Lung microvascular endothelial cell (primary cell): Measurements from ENCODE around the gene MIA2. TPM values are rescaled to one million over a fixed set of nuclear protein-coding genes. Genes with fewer than 3 reads are reported as not detected.

Experiments
- DNase-seq, 2 donors: peaks; one replicate each; pipeline versions ENCODE4 v3.0.0 to v3.0.0-alpha.2; 2010; ENCODE audit warnings: low read depth in 2 of 2
- total RNA-seq: library from RNA; depleted of rRNA; stranded (reverse); fragments of >200 nt; gene quantifications from 2 replicates; pipeline ENCODE4 v1.2.1, GENCODE V29; 2014

MIA2 gene
- total RNA-seq, 1 donor from 2014 or later = 17.3 TPM

DNA sequence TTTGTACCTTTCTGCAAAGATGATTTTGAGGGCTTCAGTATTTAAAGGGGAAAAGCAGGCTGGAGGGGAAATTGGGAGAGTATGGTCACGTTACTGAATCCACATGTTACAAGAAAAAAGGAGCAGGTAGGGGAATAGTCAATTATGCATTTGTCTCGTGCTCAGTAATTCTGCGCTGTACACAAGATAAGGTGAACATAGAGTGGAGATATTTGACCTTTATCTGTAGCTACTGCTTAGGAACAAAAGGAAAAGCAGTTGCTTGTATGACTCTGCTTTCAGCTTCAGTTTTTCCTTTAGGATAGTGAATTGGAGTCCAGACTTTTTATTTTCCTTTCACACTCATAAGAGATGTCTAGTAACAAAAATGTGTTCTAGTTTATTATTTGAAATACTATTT lies 148.7 kb downstream of the MIA2 start:
- no peak for DNase-seq

DNA sequence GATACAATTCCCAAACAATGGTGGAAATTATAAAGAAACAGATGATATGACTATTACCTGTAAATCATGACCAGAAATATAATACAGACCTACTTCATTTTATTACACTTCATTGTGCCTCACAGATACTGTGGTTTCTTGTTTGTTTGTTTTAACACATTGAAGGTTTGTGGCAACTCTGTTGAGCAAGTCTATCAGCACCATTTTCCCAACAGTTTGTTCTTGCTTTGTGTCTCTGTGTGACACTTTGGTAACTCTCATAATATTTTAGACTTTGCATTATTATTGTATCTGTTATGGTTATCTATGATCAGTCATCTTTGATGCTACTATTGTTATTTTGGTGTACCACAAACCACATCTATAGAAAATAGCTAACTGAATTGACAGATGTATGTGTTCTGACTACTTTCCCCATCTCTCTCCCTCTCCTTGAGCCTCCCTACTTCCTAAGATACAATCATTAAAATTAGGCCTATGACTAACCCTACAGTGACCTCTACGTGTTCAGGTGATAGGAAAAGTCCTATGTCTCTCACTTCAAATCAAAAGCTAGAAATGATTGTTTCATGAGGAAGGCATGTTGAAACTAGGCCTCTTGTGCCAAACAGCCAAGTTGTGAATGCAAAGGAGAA lies 149.4 kb downstream of the MIA2 start:
- no peak for DNase-seq

DNA sequence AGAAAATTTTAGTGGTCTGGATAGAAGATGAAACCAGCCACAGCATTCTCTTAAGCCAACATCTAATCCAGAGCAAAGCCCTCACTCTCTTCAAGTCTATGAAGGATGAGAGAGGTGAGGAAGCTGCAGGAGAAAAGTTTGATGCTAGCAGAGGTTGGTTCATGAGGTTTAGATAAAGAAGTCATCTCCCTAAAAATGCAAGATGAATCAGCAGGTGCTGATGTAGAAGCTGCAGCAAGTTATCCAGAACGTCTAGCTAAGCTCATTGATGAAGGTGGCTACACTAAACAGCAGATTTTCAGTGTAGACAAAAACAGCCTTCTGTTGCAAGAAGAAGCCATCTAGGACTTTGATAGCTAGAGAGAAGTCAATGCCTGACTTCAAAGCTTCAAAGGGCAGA lies 150.0 kb downstream of the MIA2 start:
- DNase-seq = no peak

DNA sequence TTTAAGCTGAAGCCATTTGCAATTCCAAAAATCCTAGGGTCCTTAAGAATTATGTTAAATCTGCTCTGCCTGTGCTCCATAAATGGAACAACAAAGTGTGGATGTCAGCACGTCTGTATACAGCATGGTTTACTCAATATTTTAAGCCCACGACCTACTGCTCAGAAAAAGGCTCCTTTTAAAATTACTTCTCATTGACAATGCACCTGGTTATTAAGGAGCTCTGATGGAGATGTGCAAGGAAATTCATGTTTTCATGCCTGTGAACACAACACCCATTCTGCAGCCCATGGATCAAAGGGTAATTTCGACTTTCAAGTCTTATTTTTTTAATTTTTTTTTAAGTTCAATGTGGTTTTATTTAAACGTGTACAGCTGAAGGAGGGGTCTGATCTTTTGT lies 150.5 kb downstream of the MIA2 start:
- DNase-seq = no peak

DNA sequence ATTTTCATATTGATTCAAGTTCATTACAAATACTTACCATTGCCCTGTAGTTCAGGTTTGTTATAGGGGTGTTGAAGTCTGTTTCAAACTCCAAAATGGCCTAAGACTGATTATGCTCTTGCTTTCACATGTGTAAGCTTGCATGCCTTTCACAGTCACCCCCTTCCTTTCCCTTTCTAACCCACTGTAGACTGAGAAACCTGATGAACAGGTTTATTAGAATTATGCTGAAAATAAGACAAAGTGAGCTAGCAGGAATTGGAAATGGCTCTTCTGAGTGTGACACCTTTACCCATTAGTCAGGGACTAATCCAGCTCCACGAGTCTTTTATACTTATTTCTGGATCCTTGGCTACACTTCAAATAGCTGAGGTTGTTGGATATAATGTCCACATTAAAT lies 159.6 kb downstream of the MIA2 start:
- no peak for DNase-seq

DNA sequence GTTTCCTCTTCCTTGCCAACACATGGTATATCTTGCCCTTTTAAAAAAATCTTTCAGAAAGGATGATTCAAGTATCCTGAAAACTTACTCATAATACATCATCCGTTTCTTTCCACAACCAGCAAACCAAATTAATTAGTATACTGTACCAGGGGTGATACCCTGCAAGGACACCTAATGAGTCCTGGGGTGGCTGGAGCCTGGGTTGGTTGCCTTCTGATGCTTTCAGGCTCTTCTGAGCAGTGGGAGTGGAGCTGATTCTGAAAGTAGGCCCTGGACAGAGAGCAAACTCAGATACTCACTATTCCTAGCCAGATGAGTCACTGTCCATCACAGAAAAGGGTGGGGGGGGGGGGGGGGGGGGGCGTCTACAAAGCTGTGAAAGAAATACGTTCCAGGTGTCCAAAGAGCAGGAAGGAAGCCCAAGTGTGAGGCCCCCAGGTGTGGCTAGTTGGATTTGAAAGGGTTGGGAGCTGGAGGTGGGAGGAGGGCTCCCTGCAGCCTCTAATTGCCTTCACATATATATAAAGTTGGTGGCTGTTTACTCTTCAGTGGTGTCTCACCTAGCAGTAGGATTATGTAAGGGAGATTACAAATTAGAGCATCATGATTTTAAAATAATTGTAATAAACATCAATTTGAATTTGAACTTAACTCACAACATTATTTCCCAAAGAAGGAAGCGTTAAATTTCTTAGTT lies 162.0 kb downstream of the MIA2 start:
- peak; percentile 6 to 44 for DNase-seq

DNA sequence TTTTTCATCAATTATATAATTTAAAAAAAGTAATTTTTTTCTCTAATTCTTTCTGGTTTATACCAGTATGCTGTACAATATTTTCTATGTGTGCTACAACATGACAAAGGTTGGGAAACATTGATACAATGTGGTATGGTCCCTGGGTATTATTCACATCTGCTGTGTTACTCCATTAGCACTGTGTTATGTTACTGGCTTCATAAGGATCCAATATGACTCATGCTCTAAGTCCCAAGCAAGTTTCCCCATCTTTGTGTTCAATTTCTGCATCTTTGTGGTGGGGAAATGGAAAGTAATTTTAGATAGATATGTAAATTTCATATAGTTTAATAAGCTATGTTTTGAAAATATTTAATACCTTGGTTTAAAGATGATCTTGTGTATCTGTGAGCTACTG lies 162.7 kb downstream of the MIA2 start:
- DNase-seq = no peak

DNA sequence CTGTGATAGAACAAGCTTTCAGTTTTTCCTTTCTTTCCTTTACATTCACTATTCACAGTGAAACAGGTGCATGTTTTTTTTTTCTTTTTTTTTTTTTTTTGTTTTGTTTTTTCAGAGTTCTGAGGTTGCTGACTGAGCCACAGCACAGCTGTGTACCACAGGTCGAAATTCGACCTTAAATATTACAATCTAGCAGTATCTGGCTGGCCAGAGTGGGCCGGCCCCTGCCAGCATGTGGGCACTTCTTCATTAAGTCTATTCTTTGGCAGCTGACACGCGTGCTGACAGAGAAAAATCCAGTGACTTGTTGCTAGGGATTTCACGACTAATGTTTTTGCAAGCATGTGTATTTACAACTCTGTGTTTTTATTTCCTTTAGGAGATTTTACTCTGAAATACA lies 164.7 kb downstream of the MIA2 start:
- DNase-seq = no peak

DNA sequence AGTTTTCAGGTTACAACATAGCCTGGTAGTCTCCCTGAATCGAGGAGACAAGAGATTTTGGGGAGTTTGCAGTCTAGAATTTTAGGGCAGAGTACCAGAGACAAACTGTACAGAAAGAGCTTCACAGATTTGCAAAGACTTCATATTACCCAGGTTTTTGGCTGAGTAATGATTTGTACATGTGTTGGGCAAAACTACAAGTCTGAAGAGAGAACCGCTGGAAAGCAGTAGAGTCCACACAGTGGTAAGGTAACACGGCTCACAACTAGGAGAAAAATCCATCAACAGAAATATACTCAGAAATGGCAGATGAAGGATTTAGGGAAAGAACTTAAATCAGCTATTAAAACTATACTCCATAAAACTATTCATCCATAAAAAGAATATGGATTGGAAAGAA lies 172.8 kb downstream of the MIA2 start:
- no peak for DNase-seq

DNA sequence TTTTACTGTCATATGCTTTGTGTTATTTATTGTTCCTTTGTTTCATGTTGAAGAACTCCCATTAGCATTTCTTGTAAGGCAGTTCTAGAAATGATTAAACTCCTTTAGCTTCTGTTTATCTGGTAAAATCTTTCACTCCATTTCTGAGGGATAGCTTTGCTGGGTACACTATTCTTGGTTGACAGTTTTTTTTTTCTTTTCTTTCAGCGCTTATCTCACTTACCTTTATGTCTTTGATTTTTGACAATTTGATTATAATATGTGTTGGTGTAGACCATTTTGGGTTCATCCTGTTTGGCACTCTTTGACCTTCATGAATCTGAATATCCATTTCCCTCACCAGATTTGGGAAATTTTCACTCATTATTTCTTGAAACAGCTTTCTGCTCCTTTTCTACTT lies 182.4 kb downstream of the MIA2 start:
- no peak for DNase-seq

DNA sequence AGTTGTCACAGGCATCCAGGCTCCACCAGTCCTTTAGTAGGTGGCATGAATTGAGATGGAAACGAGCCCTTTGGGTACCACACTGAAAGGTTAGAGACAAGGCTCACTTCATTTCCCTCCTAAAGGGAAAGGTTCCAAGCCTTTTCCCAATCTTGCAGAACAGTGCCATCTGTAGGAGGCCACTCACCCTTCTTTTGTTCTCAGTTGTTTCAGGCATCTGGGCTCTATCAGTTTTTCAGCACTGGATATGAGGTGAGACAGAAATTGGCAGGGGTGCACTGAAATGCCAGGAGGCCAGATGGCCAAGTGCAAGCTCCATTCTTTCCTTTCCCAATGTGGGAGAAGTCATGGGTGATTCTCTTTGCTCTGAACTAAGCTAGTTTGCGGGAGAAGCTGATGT lies 183.3 kb downstream of the MIA2 start:
- DNase-seq = peak; percentile 13 to 20

DNA sequence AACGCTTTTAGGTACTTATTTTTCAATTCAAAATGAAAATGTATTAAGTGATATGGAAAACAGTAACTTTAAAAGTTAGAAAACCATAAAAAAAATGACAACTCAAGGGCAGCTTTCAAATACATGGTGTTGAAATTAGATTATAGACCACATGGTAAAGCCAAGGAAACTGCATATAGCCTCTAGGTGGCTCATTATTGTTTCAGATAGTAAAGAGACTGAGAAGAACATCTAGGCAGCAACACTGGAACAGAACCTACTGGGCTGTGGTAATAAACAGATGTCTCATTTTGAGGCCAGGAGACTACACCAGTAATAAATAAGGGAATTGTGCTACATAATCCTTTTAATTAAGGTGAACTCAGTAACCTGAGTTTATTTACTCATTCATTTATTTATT lies 185.6 kb downstream of the MIA2 start:
- no peak for DNase-seq

DNA sequence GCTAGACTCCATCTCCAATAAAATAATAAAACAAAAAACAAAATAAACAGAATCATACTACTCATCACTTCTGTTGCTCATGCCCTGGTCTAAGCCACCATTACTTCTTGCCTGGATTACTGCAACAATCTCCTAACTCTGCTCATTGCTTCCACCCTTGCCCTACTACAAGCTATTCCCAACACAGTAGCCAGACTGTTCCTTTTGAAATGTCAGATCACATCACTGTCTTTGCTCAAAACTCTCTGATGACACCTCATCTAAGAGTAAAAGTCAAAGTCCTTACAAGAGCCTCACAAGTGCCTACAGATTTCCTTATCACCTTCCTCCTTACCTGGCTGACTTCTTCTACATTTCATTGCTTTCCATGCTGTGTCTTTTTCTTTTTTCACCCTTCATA lies 188.5 kb downstream of the MIA2 start:
- DNase-seq = no peak

DNA sequence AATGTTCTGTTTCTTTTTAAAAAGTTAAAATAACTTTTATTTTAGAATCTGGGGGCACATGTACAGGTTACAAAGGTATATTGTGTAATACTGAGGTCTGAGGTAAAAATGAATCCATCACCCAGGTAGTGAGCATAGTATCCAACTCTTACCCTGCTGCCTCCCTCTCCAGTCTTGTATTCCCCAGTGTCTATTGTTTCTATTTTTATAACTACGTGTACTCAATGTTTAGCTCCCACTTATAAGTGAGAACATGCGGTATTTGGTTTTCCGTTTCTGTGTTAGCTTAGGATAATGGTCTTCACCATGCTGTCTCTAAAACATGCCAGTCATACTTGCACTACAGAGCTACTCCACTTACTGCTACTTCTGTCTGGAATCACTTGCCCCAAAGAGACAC lies 190.1 kb downstream of the MIA2 start:
- no peak for DNase-seq

DNA sequence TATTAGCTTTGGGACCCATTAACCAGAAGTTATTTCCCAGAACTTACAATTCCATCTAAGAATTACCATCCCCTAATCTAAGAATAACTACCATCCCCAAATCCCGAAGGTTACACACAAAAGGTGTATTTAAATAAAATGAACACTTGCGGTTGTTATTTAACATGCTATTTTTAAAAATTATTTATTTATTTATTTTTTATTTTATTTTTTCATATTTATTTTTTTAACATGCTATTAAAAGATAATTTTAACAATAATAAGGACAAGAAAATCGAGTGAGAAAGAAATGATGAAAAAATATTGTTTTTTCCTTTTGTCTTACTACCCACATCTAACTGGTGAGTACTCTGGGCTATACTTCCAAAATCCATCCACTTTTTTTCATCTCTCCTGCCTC lies 192.2 kb downstream of the MIA2 start:
- no peak for DNase-seq

DNA sequence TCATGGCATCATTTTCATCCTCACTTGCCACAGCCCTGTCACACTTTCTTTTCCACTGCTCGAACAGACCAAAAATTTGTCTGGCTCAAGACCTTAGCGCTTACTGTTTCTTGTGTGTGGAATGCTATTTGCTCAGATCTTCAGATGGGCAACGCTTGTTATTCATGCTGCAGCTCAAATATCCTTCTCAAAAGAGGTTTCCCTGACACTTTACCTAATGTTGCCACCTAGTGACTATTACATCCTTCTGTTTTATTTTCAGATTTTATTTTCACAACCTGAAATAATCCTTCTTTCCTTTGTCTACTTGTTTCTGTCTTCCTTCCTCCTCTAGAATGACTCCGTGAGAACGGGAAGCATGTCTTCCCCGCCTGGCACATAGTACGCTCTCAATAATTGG lies 192.9 kb downstream of the MIA2 start:
- peak; percentile 58 to 73 for DNase-seq

DNA sequence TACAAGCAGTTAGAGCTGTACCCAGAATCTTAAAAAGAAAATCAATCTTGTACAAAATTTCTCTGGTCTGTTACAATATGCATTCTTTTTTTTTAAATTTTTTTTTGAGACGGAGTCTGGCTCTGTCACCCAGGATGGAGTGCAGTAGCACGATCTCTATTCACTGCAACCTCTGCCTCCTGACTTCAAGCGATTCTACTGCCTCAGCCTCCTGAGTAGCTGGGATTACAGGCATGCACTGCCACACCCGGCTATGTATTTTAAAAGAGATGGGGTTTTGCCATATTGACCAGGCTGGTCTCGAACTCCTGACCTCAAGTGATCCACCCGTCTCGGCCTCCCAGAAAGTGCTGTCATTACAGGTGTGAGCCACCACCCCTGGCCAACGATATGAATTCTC lies 194.4 kb downstream of the MIA2 start:
- DNase-seq = no peak

DNA sequence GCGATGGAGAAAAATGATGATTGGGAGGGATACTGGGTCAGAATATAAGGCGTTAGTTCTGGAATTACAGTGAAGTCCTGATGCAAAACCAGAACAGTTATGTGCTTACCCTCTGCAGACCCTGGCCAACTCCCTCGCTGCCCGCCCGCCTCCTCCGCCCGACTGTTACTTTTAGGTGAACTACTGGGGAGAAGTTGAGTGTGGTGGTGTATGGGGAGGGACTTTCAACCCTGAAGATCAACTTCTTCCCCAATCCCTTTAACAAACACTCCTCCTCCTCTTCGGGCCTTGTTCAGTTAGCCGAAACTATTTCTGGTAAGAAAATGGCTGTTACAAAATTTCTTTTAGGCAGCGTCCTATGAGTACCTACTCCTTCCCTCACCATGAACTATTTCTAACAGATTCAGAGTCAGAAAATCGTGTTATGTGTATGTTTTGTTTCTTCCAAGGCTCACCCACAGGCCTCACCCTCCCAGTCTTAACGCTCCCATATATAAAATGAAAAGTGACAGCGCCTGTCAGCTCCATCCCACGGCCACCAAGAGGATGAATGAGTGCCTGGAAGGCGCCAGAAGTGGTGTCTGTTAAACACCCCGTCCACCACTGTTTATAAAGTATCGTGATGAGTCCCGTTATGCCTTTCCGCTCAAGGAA lies 197.2 kb downstream of the MIA2 start:
- peak in 1 of 2 donors; percentile 12 for DNase-seq

DNA sequence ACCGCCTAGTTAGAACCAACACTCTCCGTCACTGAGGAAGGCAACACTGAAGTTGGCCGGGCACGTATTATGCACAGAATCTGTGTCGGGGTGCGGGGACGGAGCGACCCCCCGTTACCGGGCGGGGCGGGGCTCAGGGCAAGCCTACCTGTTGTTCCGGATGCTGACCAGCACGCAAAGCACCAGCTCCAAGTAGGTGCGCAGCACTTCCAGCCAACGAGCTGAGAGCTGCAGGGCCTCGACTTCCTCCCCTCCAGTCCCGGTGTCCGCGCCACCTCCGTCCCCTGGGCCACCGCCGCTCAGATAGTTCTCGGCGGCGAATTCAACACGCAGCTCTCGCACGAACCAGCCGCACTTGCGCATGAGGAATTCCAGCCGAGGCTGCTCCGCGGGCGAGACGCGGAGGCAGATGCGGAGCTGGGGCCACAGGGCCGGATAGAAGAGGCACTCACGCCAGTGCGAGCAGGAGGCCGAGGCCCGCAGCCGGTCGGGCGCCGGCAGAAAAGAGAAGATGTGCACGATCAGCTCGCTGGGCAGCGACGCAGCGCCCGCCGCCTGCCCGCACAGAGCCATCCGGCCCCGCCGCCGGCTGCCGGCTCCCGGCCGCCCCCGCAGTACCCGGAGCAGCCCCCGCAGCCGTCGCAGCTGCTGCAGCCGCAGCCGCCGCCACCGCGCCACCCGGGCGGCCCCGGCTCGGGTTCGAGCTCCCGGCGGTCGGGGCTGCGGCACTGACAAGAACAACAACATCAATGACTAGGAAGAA lies 197.9 kb downstream of the MIA2 start:
- DNase-seq = peak; percentile 52 to 59

DNA sequence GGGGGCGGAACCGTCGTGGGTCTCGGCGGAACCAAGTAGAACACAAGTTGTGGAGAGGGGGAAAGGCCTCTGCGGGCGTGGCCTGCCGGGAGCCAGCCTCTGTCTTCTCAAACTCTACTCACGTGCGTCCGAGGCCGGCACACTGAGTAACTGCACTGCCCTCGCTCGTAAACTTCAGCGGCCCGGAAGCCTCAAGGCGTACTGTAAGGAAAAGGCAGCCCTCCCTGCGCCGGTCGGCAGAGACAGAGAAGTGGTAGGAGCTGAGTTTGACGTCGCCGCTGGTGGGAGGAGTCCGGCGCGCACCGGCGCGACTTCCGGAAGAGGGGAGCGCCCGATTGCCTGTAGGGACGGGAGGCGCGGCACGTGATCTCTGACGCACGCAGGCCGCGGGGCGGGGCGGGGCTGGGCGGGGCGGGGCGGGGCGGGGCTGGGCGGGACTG lies 198.5 kb downstream of the MIA2 start, which contains the start of gene FBXO33:
FBXO33 (minus strand) TSS at position 255 of the 440 bp plus-strand sequence. CDS start 271 bp downstream, outside the sequence.
- peak; percentile 98 for DNase-seq

DNA sequence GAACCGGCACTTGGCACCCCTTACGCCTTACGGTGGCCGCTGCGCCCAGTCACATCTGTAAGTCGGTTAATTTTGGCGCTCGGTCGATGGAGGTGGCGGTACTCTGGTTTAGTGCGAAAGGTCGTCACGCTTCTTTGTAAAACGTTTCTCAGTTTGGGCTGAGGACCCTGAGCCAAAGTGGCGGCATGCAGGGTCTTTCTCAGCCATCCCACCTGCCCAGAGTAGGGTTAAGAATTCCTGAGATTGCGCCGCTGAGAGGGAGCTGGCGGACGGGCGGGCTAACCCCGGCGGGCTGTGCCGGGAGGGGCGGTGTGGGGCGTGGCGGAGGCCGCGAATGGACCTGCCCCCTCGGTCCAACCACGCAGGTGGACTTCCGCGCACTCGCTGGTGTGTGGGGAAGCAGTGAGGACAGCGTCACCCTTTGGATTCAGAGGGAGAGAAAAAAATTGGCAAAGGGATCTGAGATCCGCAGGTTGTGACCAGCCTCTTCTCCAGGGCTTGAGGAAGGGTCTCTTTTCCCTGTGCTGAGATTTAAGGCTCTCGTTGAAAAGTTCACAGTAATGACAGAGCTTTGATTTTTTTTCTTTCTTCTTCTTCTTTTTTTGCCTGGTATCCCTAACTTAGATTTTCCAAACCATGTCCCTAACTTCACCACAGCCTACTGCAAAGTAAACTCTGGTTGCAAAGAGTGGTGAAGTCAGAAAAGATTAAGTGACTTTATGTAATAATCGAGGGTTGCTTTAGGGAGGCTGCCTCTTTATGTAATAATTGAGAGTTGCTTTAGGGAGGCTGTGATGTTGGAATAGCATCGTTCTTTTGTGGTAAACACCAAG lies 199.1 kb downstream of the MIA2 start:
- DNase-seq = peak; percentile 80 to 90
